Ishikawa (cell line): ENCODE data around the gene SULT1A1.

Experiments
- CEBPB ChIP-seq: IDR thresholded peaks from 2 replicates; pipeline ENCODE4 v1.6.1; 2012
- CREB1 ChIP-seq: IDR thresholded peaks from 2 replicates; pipeline ENCODE4 v1.6.1; 2012; ENCODE audit warnings: low read depth
- EGR1 ChIP-seq: IDR thresholded peaks from 2 replicates; pipeline ENCODE4 v1.6.1; 2012
- EP300 ChIP-seq: IDR thresholded peaks from 2 replicates; pipeline ENCODE4 v1.6.1; 2012; ENCODE audit warnings: borderline replicate concordance
- FOXM1 ChIP-seq: IDR thresholded peaks from 2 replicates; pipeline ENCODE4 v1.6.1; 2012; ENCODE audit warnings: low read depth, borderline replicate concordance
- MAX ChIP-seq: IDR thresholded peaks from 2 replicates; pipeline ENCODE4 v1.6.1; 2012
- NFIC ChIP-seq: IDR thresholded peaks from 2 replicates; pipeline ENCODE4 v1.6.1; 2012
- RAD21 ChIP-seq: IDR thresholded peaks from 2 replicates; pipeline ENCODE4 v1.6.1; 2012; ENCODE audit warnings: low read depth
- REST ChIP-seq: IDR thresholded peaks from 2 replicates; pipeline ENCODE4 v1.6.1; 2012; ENCODE audit warnings: low read depth, mild to moderate bottlenecking
- TAF1 ChIP-seq: IDR thresholded peaks from 2 replicates; pipeline ENCODE4 v1.6.1; 2012; ENCODE audit warnings: low read depth, mild to moderate bottlenecking
- TCF12 ChIP-seq: IDR thresholded peaks from 2 replicates; pipeline ENCODE4 v1.6.1; 2012; ENCODE audit warnings: low read depth
- TEAD4 ChIP-seq: IDR thresholded peaks from 2 replicates; pipeline ENCODE4 v1.6.1; 2012
- USF1 ChIP-seq: IDR thresholded peaks from 2 replicates; pipeline ENCODE4 v1.6.1; 2012
- YY1 ChIP-seq: IDR thresholded peaks from 2 replicates; pipeline ENCODE4 v1.6.1; 2012; ENCODE audit warnings: low read depth
- ZBTB7A ChIP-seq: IDR thresholded peaks from 2 replicates; pipeline ENCODE4 v1.6.1; 2012; ENCODE audit warnings: low read depth

The SULT1A1 gene

GRCh38 chr16:28592511-28592910 is 17.3 kb downstream of the SULT1A1 start:
- TF ChIP-seq ZBTB7A, result no peak

GRCh38 chr16:28591355-28591754 is 18.5 kb downstream of the SULT1A1 start:
- TF ChIP-seq TAF1 (no peak), EP300 (no peak), CEBPB (no peak), CREB1 (no peak), FOXM1 (no peak), EGR1 (no peak), RAD21 (no peak), TCF12 (no peak), ZBTB7A (no peak), USF1 (no peak), YY1 (no peak), REST (no peak), MAX (no peak), TEAD4 (no peak), NFIC (no peak)

- TF ChIP-seq EP300 (no peak), TAF1 (no peak), EGR1 (no peak), TCF12 (no peak), ZBTB7A (no peak), RAD21 (no peak), FOXM1 (no peak), USF1 (no peak), NFIC (no peak), YY1 (no peak), CREB1 (no peak)
Measured at GRCh38 chr16:28590384-28591340, 19.2 kb downstream of the SULT1A1 start.

GRCh38 chr16:28589930-28590329 is 19.9 kb downstream of the SULT1A1 start:
- no peak for TF ChIP-seq RAD21
- no peak for TF ChIP-seq CREB1
- TF ChIP-seq EGR1, result no peak
- no peak for TF ChIP-seq NFIC
- TF ChIP-seq ZBTB7A, result no peak
- no peak for TF ChIP-seq CEBPB
- TF ChIP-seq USF1, result no peak
- no peak for TF ChIP-seq TAF1
- no peak for TF ChIP-seq REST
- no peak for TF ChIP-seq YY1
- no peak for TF ChIP-seq TEAD4
- TF ChIP-seq FOXM1, result no peak
- no peak for TF ChIP-seq EP300
- no peak for TF ChIP-seq TCF12
- no peak for TF ChIP-seq MAX

GRCh38 chr16:28589069-28589468 is 20.8 kb downstream of the SULT1A1 start:
- TF ChIP-seq NFIC (no peak), CREB1 (no peak), FOXM1 (no peak), REST (no peak), EGR1 (no peak), USF1 (no peak), MAX (no peak), TEAD4 (no peak), TAF1 (no peak), EP300 (no peak), RAD21 (no peak), CEBPB (no peak), TCF12 (no peak), YY1 (no peak), ZBTB7A (no peak)
